Measurements from ENCODE around the gene BRAT1.

DNA sequence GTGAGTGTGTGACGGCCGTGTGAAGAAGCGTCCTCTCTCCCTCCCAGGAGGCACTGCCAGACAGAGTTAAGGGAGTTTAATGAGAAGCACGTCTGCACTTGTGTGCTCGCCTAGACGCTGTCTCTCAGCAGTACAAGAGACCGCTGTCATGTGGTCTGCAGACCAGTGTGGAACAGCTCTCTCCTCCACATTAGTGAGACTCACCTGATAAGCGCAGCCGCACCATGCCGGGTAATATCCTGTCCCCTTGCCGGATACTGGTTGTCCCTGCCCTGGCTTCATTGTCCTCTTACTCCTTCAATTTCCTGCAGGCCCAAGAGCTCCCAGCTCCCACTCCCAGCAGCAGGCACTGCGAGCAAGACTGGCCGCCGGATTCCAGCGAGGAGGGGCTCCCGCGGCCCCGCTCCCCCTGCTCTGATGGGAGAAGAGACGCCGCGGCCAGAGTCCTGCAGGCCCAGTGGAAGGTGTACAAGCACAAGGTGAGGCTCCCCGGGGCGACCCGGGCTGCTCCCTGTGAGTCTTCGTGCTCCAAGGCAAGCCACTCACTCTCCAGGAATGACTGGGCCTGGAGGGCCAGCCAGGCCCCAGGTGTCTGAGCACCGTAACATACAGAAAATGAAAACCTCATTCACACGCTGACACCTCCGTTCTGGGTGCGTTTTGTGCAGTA is 43.0 kb upstream of the BRAT1 start:
- TF ChIP-seq POLR2AphosphoS5 (IDR thresholded peaks at IDR 0.05) (no peak), POLR2A (IDR thresholded peaks at IDR 0.05) (no peak), EP300 (IDR thresholded peaks at IDR 0.05) (no peak)
- TF ChIP-seq, protein P1, sequence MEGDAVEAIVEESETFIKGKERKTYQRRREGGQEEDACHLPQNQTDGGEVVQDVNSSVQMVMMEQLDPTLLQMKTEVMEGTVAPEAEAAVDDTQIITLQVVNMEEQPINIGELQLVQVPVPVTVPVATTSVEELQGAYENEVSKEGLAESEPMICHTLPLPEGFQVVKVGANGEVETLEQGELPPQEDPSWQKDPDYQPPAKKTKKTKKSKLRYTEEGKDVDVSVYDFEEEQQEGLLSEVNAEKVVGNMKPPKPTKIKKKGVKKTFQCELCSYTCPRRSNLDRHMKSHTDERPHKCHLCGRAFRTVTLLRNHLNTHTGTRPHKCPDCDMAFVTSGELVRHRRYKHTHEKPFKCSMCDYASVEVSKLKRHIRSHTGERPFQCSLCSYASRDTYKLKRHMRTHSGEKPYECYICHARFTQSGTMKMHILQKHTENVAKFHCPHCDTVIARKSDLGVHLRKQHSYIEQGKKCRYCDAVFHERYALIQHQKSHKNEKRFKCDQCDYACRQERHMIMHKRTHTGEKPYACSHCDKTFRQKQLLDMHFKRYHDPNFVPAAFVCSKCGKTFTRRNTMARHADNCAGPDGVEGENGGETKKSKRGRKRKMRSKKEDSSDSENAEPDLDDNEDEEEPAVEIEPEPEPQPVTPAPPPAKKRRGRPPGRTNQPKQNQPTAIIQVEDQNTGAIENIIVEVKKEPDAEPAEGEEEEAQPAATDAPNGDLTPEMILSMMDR (IDR thresholded peaks at IDR 0.05), result no peak

Data from sigmoid colon (tissue), 4 donors.